OCI-LY3 (cell line): Measurements from ENCODE around the gene PPP2R2B.

Experiments
- EZH2phosphoT487 ChIP-seq: fragments of 200-600 bp; shearing (Covaris generic); IDR thresholded peaks from 2 replicates; pipeline ENCODE4 v1.6.1; 2018; ENCODE audit warnings: antibody characterized with exemption, mixed run types, low read depth
- TF ChIP-seq, protein P1 (sequence below): fragments of 200-600, 300-600 bp; sonication (generic); IDR thresholded peaks from 2 replicates; pipeline ENCODE4 v1.5.1; 2014; ENCODE audit warnings: antibody characterized with exemption, low read length, low read depth

DNA sequence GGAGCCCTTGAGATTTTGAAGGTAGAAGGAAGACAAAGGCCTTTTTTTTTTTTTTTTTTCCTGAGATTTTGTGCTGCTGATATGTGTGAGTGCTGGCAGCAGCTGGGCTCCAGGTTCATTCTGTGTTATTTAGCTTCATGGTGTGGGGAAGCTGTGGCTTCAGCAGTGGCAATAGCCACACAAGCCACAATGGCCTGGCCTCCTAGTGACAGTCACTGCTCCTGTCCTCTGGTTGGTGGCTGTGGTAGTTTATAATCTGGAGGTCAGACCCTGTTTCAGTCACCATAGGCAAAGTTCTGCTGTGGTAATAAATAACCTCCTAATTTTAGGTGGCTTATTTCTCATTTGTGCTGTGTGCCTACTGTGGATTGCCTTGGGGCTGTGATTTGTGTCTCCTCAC is 334.3 kb downstream of the PPP2R2B start:
- TF ChIP-seq, protein P1, sequence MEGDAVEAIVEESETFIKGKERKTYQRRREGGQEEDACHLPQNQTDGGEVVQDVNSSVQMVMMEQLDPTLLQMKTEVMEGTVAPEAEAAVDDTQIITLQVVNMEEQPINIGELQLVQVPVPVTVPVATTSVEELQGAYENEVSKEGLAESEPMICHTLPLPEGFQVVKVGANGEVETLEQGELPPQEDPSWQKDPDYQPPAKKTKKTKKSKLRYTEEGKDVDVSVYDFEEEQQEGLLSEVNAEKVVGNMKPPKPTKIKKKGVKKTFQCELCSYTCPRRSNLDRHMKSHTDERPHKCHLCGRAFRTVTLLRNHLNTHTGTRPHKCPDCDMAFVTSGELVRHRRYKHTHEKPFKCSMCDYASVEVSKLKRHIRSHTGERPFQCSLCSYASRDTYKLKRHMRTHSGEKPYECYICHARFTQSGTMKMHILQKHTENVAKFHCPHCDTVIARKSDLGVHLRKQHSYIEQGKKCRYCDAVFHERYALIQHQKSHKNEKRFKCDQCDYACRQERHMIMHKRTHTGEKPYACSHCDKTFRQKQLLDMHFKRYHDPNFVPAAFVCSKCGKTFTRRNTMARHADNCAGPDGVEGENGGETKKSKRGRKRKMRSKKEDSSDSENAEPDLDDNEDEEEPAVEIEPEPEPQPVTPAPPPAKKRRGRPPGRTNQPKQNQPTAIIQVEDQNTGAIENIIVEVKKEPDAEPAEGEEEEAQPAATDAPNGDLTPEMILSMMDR, result no peak
- TF ChIP-seq EZH2phosphoT487, result no peak
